ENCODE data around the gene CELA3B.

DNA sequence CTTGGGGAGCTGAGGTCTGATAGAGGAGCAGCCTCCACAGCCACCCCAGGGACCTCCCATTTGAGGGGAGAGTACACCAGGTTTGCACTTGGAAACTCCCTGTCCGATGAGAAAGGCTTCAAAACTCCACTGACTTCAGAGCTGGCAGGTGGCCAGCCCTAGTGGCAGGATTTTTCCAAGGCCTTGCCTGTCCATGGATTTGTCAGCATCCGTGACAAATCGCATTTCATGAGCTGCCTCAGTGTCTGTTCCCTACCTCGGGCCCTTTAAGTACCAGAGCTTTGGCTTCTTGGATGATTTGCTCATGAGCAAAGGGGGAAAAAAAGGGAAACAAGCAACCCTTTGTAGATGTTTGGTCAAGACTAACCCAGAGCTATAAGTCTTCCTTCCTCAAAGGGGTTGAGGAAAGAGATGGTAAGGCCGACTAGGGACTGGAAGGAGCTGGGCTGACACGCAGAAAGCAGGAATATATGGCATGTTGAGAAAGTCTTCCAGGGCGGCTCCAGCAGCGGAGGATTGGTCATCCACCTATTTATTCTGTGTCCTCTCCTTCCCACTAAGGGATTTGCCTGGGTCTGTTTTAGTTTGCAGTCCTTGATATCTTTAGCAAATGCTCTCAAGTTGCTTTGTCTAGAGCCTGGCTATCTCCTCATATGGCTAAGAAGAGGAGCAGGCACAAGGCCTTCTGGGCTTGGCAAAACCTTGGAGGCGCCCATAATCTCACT lies 37.0 kb upstream of the CELA3B start:
- no peak for TF ChIP-seq EZH2 (IDR thresholded peaks at IDR 0.05; ENCODE audit: borderline replicate concordance, low read depth, low read length, severe bottlenecking)
- TF ChIP-seq CTCF (IDR thresholded peaks at IDR 0.05; ENCODE audit: borderline replicate concordance, extremely low read depth, low read length, poor library complexity, severe bottlenecking): no peak
